BE2C (cell line): Measurements from ENCODE around the gene RTN4R.

Experiments used
- DNase-seq: peaks from one replicate; pipeline ENCODE4 v3.0.0-alpha.2; 2020
- H3K27me3 ChIP-seq: fragments of 250-450 bp; sonication (Bioruptor Pico); 2 replicates; pipeline ENCODE4 v1.5.1; 2020; ENCODE audit warnings: mild to moderate bottlenecking
- H3K36me3 ChIP-seq: fragments of 250-450 bp; sonication (Bioruptor Pico); 2 replicates; pipeline ENCODE4 v1.5.1; 2020; ENCODE audit warnings: mild to moderate bottlenecking
- H3K4me1 ChIP-seq: fragments of 250-450 bp; sonication (Bioruptor Pico); 2 replicates; pipeline ENCODE4 v1.5.1; 2020
- H3K4me3 ChIP-seq: 2 replicates; pipeline ENCODE4 v1.5.1; 2011; ENCODE audit warnings: low read depth, low read length
- H3K9me3 ChIP-seq: fragments of 250-450 bp; sonication (Bioruptor Pico); 2 replicates; pipeline ENCODE4 v1.5.1; 2020
- CTCF ChIP-seq: IDR thresholded peaks from 2 replicates; pipeline ENCODE4 v1.5.1; 2012; ENCODE audit warnings: mild to moderate bottlenecking, low read depth, low read length

Gene RTN4R

GRCh38 chr22:20197407-20198030 is 70.6 kb downstream of the RTN4R start:
- no peak for TF ChIP-seq CTCF

GRCh38 chr22:20196094-20196842 is 71.8 kb downstream of the RTN4R start:
- Histone ChIP-seq H3K36me3 (no peaks in the 10 kb centered on the region), H3K4me1 (no peaks in the 10 kb centered on the region), H3K27me3 (no peaks in the 10 kb centered on the region), H3K9me3 (no peaks in the 10 kb centered on the region), H3K4me3 (no peak overlapping the region)
- no peak for DNase-seq
- no peak for TF ChIP-seq CTCF

More at GRCh38 chr22:20197407-20198030, 70.6 kb downstream of the RTN4R start:
- no peaks in the 10 kb centered on the region for H3K9me3 ChIP-seq
- H3K36me3 ChIP-seq, result no peaks in the 10 kb centered on the region
- no peak overlapping the region for H3K4me3 ChIP-seq
- H3K4me1 ChIP-seq, result no peaks in the 10 kb centered on the region
- no peaks in the 10 kb centered on the region for H3K27me3 ChIP-seq
- no peak for DNase-seq

GRCh38 chr22:20194681-20195593 is 73.2 kb downstream of the RTN4R start:
- no peak for TF ChIP-seq CTCF
- Histone ChIP-seq H3K27me3 (no peaks in the 10 kb centered on the region), H3K4me1 (no peaks in the 10 kb centered on the region), H3K9me3 (no peaks in the 10 kb centered on the region), H3K4me3 (no peak overlapping the region), H3K36me3 (no peaks in the 10 kb centered on the region)
- DNase-seq, result no peak

GRCh38 chr22:20193761-20194494 is 74.2 kb downstream of the RTN4R start:
- H3K36me3 ChIP-seq, result no peaks in the 10 kb centered on the region
- TF ChIP-seq CTCF, result no peak
- DNase-seq, result no peak
- no peak overlapping the region for H3K4me3 ChIP-seq
- no peaks in the 10 kb centered on the region for H3K4me1 ChIP-seq
- no peaks in the 10 kb centered on the region for H3K27me3 ChIP-seq
- H3K9me3 ChIP-seq, result no peaks in the 10 kb centered on the region

- H3K36me3 ChIP-seq, result no peaks in the 10 kb centered on the region
- no peaks in the 10 kb centered on the region for H3K4me1 ChIP-seq
- no peaks in the 10 kb centered on the region for H3K9me3 ChIP-seq
- no peak for DNase-seq
- no peak for TF ChIP-seq CTCF
- no peak overlapping the region for H3K4me3 ChIP-seq
- H3K27me3 ChIP-seq, result no peaks in the 10 kb centered on the region
Observed at GRCh38 chr22:20192972-20193760, 75.0 kb downstream of the RTN4R start.
